ENCODE measurements around the gene DIP2B. TPM values are rescaled to one million over a fixed set of nuclear protein-coding genes. Genes with fewer than 3 reads are reported as not detected.

DIP2B gene
- total and polyA plus RNA-seq, 8 donors, result 2.7 to 136 (median 8.9) TPM

- H3K27me3 ChIP-seq, result no peaks in the 10 kb centered on the region
- H3K36me3 ChIP-seq, result peaks cover 0 to 13% (median 11%) of the 10 kb centered on the region in 4 donors
- no peak overlapping the region for H3K27ac ChIP-seq
- intact Hi-C loops (cut with DNase I; ENCODE audit: low total_unique reads), result loop anchor here (5.0 kb wide), 1 partner anchor 134 kb away; the partner anchor contains the start of gene DIP2B
- H3K9me3 ChIP-seq, result no peaks in the 10 kb centered on the region
- WGBS, 5 donors, result 79 to 88% (median 81%) methylated on average over 4 of the region's 4 CpGs
- no peak overlapping the region for H3K4me3 ChIP-seq
- H3K4me1 ChIP-seq, result peaks cover 4 to 34% (median 19%) of the 10 kb centered on the region in 4 donors
- TF ChIP-seq POLR2A (IDR thresholded peaks at IDR 0.05), result no peak
- TF ChIP-seq POLR2AphosphoS5 (IDR thresholded peaks at IDR 0.05), result no peak
- TF ChIP-seq, protein P1, sequence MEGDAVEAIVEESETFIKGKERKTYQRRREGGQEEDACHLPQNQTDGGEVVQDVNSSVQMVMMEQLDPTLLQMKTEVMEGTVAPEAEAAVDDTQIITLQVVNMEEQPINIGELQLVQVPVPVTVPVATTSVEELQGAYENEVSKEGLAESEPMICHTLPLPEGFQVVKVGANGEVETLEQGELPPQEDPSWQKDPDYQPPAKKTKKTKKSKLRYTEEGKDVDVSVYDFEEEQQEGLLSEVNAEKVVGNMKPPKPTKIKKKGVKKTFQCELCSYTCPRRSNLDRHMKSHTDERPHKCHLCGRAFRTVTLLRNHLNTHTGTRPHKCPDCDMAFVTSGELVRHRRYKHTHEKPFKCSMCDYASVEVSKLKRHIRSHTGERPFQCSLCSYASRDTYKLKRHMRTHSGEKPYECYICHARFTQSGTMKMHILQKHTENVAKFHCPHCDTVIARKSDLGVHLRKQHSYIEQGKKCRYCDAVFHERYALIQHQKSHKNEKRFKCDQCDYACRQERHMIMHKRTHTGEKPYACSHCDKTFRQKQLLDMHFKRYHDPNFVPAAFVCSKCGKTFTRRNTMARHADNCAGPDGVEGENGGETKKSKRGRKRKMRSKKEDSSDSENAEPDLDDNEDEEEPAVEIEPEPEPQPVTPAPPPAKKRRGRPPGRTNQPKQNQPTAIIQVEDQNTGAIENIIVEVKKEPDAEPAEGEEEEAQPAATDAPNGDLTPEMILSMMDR (IDR thresholded peaks at IDR 0.05), result no peak
- no peak for DNase-seq
Measured at GRCh38 chr12:50635857-50636256, 131.1 kb downstream of the DIP2B start.

- no peaks in the 10 kb centered on the region for H3K9me3 ChIP-seq
- H3K4me3 ChIP-seq, result no peak overlapping the region
- H3K4me1 ChIP-seq, result peaks cover 4 to 36% (median 21%) of the 10 kb centered on the region in 4 donors
- H3K27me3 ChIP-seq, result no peaks in the 10 kb centered on the region
- TF ChIP-seq POLR2A (IDR thresholded peaks at IDR 0.05), result no peak
- no peak for TF ChIP-seq EP300 (IDR thresholded peaks at IDR 0.05)
- TF ChIP-seq, protein P1 (IDR thresholded peaks at IDR 0.05), result no peak
- TF ChIP-seq POLR2AphosphoS5 (IDR thresholded peaks at IDR 0.05), result no peak
- no peak for DNase-seq
- peaks cover 0 to 13% (median 10%) of the 10 kb centered on the region in 4 donors for H3K36me3 ChIP-seq
- 68 to 92% (median 82%) methylated on average over 3 of the region's 3 CpGs for WGBS, 5 donors
- H3K27ac ChIP-seq, result no peak overlapping the region
- intact Hi-C loops (cut with DNase I; ENCODE audit: low total_unique reads), result loop anchor here (5.0 kb wide), 1 partner anchor 134 kb away; the partner anchor contains the start of gene DIP2B
Measured at GRCh38 chr12:50636505-50636904, 131.7 kb downstream of the DIP2B start.

GRCh38 chr12:50637870-50638481 is 133.2 kb downstream of the DIP2B start:
- peaks cover 0 to 23% (median 22%) of the 10 kb centered on the region in 4 donors for H3K36me3 ChIP-seq
- H3K4me3 ChIP-seq, result no peak overlapping the region
- H3K27ac ChIP-seq, result no peak overlapping the region
- WGBS, 5 donors, result 30 to 35% (median 30%) methylated on average over 4 of the region's 4 CpGs
- H3K27me3 ChIP-seq, result no peaks in the 10 kb centered on the region
- peaks cover 4 to 46% (median 22%) of the 10 kb centered on the region in 4 donors for H3K4me1 ChIP-seq
- intact Hi-C loops (cut with DNase I; ENCODE audit: low total_unique reads), result loop anchor here (5.0 kb wide), 1 partner anchor 136 kb away; the partner anchor contains the start of gene DIP2B
- TF ChIP-seq, protein P1 (IDR thresholded peaks at IDR 0.05), result peak in 5 of 7 experiments; percentile 26 to 63 (median 57)
- TF ChIP-seq POLR2AphosphoS5 (IDR thresholded peaks at IDR 0.05), result no peak
- TF ChIP-seq POLR2A (IDR thresholded peaks at IDR 0.05), result no peak
- TF ChIP-seq EP300 (IDR thresholded peaks at IDR 0.05), result no peak
- H3K9me3 ChIP-seq, result no peaks in the 10 kb centered on the region
- peak in 1 of 2 donors; percentile 57 for DNase-seq

- no peak for TF ChIP-seq POLR2A (IDR thresholded peaks at IDR 0.05)
- TF ChIP-seq POLR2AphosphoS5 (IDR thresholded peaks at IDR 0.05), result no peak
- TF ChIP-seq, protein P1 (IDR thresholded peaks at IDR 0.05), result no peak
- no peak for TF ChIP-seq EP300 (IDR thresholded peaks at IDR 0.05)
- Histone ChIP-seq H3K36me3 (peaks cover 0 to 28% (median 23%) of the 10 kb centered on the region in 4 donors), H3K4me1 (peaks cover 4 to 43% (median 22%) of the 10 kb centered on the region in 4 donors), H3K9me3 (no peaks in the 10 kb centered on the region), H3K27ac (no peak overlapping the region), H3K27me3 (no peaks in the 10 kb centered on the region), H3K4me3 (no peak overlapping the region)
- intact Hi-C loops (cut with DNase I; ENCODE audit: low total_unique reads), result loop anchor here (5.0 kb wide), 1 partner anchor 136 kb away; the partner anchor contains the start of gene DIP2B
- DNase-seq, result no peak
Measured at GRCh38 chr12:50638482-50638880, 133.7 kb downstream of the DIP2B start.

Data from stomach (tissue), 9 donors.